ENCODE measurements around the gene ACE. TPM values are rescaled to one million over a fixed set of nuclear protein-coding genes. Genes with fewer than 3 reads are reported as not detected.

Gene ACE
- total RNA-seq, 1 experiment from 2014 or later, result 5.4 TPM

GRCh38 chr17:63523253-63523855 is 46.5 kb downstream of the ACE start, which contains the start of gene KCNH6:
KCNH6 (plus strand) TSS chr17:63523358; CDS start chr17:63523414, 56 bp downstream.
- Histone ChIP-seq H3K56ac (ENCODE audit: insufficient read length, low read depth, low read length) (no peak within 1 kb of the TSS), H3K23ac (ENCODE audit: insufficient read length, low read depth, low read length) (no peak within 1 kb of the TSS), H3K27ac (ENCODE audit: insufficient read length, low read depth, low read length) (no peak within 1 kb of the TSS), H3K18ac (ENCODE audit: insufficient read length, low read depth, low read length) (no peak within 1 kb of the TSS), H2BK12ac (ENCODE audit: insufficient read length, low read depth, low read length) (no peak within 1 kb of the TSS), H3K23me2 (ENCODE audit: insufficient read length, low read depth, low read length, poor library complexity, severe bottlenecking) (peaks cover 6% of the 10 kb centered on the region), H3K4me2 (ENCODE audit: insufficient read depth, insufficient read length, low read length) (peak within 1 kb of the TSS; percentile 63), H2BK15ac (ENCODE audit: low read depth, low read length) (no peak within 1 kb of the TSS), H3K79me2 (ENCODE audit: insufficient read depth, low read length) (no peaks in the 10 kb centered on the region), H3K9me3 (ENCODE audit: control insufficient read depth, low read depth, low read length) (no peaks in the 10 kb centered on the region), H4K5ac (ENCODE audit: insufficient read length, low read depth, low read length) (no peak within 1 kb of the TSS), H4K20me1 (ENCODE audit: control insufficient read depth, insufficient read depth, insufficient read length) (no peaks in the 10 kb centered on the region), H3K4ac (ENCODE audit: low read depth, low read length) (no peak within 1 kb of the TSS), H3K79me1 (ENCODE audit: insufficient read depth, low read depth, low read length, poor library complexity, severe bottlenecking) (no peaks in the 10 kb centered on the region), H3K9ac (ENCODE audit: extremely low read depth, insufficient read length, low read length) (no peak within 1 kb of the TSS), H4K91ac (ENCODE audit: insufficient read length, low read depth, low read length) (no peak within 1 kb of the TSS), H2BK20ac (ENCODE audit: low read depth, low read length, poor library complexity, severe bottlenecking) (no peak within 1 kb of the TSS), H2BK5ac (ENCODE audit: insufficient read length, low read length) (no peak within 1 kb of the TSS), H3K27me3 (ENCODE audit: insufficient read depth, low read length) (no peaks in the 10 kb centered on the region), H3K4me1 (ENCODE audit: insufficient read depth, low read length) (peaks cover 6% of the 10 kb centered on the region; the same call in 1 of the 2 replicates), H4K8ac (replicated peaks; ENCODE audit: insufficient read length, low read depth, low read length) (no peak within 1 kb of the TSS), H3T11ph (ENCODE audit: low read length) (no peak within 1 kb of the TSS), H2AK5ac (ENCODE audit: insufficient read length, low read length) (no peak within 1 kb of the TSS), H2AFZ (ENCODE audit: low read length) (peak within 1 kb of the TSS; percentile 42), H2BK120ac (ENCODE audit: low read depth, low read length, poor library complexity, severe bottlenecking) (no peak within 1 kb of the TSS), H3K14ac (ENCODE audit: insufficient read depth, low read length) (no peak within 1 kb of the TSS)
- peak; percentile 22; the same call in 1 of the 3 replicates for TF ChIP-seq CTCF (conservative IDR thresholded peaks at IDR 0.05)
- DNase-seq, result no peak
- Mint-ChIP-seq H3K27me3 (ENCODE audit: low read depth) (peaks cover 8% of the 10 kb centered on the region), H3K4me3 (peak within 1 kb of the TSS; percentile 64 to 77), H3K4me1 (peaks cover 40 to 45% of the 10 kb centered on the region in 2 experiments), H3K27ac (no peak within 1 kb of the TSS; a peak in 3 of 7 replicates), H3K36me3 (ENCODE audit: insufficient read depth in 1 of 3, low read depth in 3 of 3) (no peaks in the 10 kb centered on the region), H3K9me3 (no peaks in the 10 kb centered on the region)
- no CpG with 5 or more reads among the region's 38 CpGs for WGBS (ENCODE audit: extremely low coverage, insufficient read length, low lambda C conversion rate)

Data from H9 (cell line).